GM13976 (cell line): ENCODE measurements around the gene NEURL1B.

Source experiments
- DNase-seq: peaks from one replicate; pipeline ENCODE4 v3.0.0; 2012; ENCODE audit warnings: low spot score
- CTCF ChIP-seq: IDR thresholded peaks from 2 replicates; pipeline ENCODE4 v1.5.1; 2012; ENCODE audit warnings: borderline replicate concordance, mild to moderate bottlenecking; ENCODE audit not compliant: insufficient read depth; ENCODE audit errors: extremely low read depth, missing control alignments, control extremely low read depth
- in situ Hi-C: fragments of 300-500 bp; cut with MboI; formaldehyde crosslinking; loops from one replicate; pipeline ENCODE4 v1.12.0; 2022; ENCODE audit warnings: low sequenced_read_pairs, mixed read lengths, inconsistent platforms; ENCODE audit not compliant: unreplicated experiment

The NEURL1B gene

GRCh38 chr5:172633403-172633970 lies 7.6 kb upstream of the NEURL1B start:
- no peak for TF ChIP-seq CTCF
- no peak for DNase-seq
- in situ Hi-C loops = no loop called here

GRCh38 chr5:172634106-172634899 lies 6.8 kb upstream of the NEURL1B start:
- no peak for TF ChIP-seq CTCF
- in situ Hi-C loops = no loop called here
- no peak for DNase-seq

GRCh38 chr5:172635038-172635437 lies 6.0 kb upstream of the NEURL1B start:
- in situ Hi-C loops = no loop called here
- DNase-seq = no peak
- TF ChIP-seq CTCF = no peak

GRCh38 chr5:172636279-172637050 lies 4.6 kb upstream of the NEURL1B start:
- TF ChIP-seq CTCF = no peak
- in situ Hi-C loops = no loop called here
- DNase-seq = no peak

- DNase-seq = no peak
- no peak for TF ChIP-seq CTCF
- in situ Hi-C loops = no loop called here
These were observed 3.9 kb upstream of the NEURL1B start for GRCh38 chr5:172637110-172637580.

- DNase-seq = no peak
- in situ Hi-C loops = no loop called here
- TF ChIP-seq CTCF = no peak
These were observed 3.3 kb upstream of the NEURL1B start for GRCh38 chr5:172637740-172638139.
